NK-92 treated with Interleukin-12 subunit alpha and Interleukin-12 subunit beta, amount 100 ng/mL, for 24 hours (cell line): ENCODE measurements around the gene COPA.
A peak's percentile ranks its signal among the peaks of the same experiment; 100 is the strongest.

ENCODE experiments used
- DNase-seq: peaks from one replicate; lab custom pipeline; 2025; lab: John Stamatoyannopoulos, UW

COPA gene

DNA sequence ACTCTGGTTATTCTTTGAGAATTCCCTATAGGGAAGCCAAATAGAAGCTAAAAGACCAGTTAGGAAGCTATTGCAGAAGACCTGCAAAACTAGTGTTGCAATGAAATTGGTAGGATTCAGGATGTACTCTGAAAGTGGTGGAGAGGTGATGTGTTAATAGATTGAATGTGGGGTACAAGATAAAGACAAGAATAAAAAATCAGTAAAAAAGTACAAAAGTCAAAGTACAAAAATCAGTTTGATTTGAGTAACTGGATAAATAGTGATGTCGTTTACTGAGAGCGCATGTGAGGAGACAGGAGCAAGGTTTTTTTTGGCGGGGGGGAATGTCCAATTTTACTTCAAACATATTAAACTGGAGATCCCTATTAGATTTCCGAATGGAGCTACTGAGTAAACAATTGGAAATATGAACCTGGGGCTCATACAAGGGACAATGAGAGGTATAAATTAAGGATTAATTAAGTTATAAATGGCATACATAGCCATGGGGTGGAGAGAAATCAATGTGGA is 78.2 kb downstream of the COPA start:
- DNase-seq: no peak

DNA sequence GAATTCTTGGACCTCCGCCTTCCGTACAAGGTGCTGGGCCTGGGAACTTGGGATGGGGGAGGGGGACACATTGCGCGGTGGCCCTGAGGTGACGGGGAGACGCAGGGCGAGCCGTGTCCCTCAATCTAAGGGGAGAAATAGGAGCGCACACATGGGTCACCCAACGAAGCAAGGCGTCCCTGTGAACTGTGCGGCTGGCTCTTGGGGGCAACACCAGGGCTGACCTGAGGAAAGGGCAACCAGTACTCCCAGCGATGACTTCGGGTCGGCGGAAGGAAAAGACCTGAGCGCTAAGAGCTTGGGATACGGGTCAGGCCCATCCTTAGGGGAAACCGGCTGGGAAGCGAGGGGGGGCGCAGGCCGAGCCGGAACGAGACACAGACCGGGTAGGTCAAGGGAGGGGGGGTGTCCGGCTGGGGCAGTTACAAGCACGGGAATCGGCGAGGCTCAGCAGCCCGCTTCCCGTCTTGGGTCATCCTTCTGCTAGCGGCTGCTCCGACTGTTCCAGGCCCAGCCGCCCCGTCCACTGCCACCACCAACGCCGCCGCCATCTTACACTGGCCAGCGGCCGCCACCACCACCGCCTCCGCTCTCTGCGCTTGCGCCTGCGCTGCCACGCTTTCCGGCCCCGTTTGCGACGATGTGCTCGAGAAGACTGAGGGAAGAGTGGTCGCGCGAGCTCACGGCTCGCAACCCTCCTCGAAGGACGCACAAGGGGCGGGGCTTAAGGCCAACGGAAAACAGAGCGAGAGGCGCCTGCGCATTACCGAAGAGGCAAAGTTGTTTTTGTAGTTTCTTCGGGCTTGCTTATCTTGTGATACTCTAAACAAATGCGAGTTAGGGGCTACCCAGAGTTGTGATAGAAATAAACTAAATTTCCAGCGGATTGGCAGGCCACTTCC is 80.9 kb downstream of the COPA start, which contains the start of gene DCAF8:
Gene DCAF8 (minus strand): TSS at position 657 of the 902 bp plus-strand sequence. CDS start 18,541 bp downstream, outside the sequence.
- peak; percentile 96 for DNase-seq

DNA sequence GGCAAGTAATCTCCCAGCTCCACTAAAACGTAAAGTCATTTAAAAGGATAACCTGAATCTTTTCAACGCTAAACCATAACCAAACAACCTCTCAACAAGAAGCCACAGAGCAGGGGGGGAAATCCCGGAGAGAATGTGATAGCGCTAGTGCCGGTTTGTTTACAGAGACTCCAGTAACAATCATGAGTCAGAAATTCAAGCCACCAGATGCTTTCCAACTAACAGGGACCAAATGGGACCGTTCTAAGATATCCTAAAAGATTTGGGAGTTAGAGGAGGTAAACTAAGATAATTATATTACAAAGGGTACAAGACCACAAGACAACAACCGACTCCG is 81.5 kb downstream of the COPA start:
- DNase-seq: peak; percentile 42

DNA sequence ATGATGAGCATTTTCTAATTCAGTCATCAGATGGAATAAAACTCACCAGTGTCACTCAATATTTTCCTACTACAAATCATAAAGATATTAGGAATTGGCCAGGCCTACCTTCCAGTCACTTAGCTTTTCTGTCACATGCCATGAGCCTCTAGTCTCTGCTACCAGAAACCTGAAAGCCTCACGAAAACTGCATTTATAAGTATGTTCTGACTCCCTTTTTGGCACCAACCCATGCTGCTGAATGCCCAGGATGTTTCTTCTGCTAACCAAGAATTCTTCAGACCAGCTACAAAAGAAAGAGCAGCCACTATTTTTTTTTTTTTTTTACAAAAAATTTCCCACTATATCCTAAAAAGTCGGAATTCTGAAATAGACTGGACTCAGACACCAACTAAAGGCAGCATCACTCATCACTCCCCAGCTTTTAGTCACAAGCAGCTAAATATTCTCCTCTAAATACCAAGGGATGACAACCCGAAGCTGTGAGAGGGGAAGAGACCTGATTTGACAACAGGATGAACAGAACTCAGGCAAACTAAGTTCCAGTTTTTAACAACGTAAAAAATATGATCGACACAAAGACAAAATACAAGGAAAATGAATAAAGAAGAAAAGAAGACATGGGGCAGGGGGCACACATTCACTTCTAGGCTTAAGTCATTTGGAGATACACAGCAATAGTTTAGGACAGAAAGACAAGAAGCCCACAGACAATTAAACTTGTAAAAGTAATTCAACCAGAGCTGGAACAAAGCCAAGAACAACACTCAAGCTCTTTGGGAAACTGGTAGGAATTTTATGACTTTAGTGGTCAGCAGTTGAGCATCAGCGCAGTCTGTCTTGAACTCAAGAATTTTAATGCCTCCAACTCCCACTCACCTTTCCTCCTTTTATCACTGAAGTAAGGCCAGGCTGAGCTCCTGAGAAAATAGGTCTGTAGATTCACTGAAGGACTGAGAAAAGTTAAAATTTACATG is 82.4 kb downstream of the COPA start:
- no peak for DNase-seq

DNA sequence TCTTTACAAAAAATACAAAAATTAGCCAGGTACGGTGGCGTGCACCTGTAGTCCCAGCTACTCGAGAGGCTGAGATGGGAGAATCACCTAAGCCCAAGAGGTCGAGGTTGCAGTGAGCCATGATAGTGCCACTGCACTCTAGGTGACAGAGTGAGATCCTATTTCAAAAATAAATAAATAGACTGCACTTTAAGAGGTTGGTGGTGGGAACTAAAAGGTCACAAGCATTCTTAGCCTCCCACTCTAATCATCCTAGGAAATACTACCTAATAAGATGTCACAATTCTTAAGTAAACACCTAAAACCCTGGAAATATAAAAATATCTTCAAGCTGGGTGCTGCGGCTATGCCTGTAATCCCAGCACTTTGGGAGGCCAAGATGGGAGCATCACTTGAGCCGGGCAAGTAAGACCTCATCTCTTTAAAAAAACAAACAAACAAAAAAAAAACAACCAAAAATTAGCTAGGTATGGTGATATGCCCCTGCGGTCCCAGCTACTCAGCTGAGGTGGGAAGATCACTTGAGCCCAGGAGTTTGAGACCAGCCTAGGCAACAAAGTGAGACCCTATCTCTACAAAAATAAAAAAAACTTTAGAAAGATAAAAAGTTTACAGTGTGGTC is 84.8 kb downstream of the COPA start:
- no peak for DNase-seq

DNA sequence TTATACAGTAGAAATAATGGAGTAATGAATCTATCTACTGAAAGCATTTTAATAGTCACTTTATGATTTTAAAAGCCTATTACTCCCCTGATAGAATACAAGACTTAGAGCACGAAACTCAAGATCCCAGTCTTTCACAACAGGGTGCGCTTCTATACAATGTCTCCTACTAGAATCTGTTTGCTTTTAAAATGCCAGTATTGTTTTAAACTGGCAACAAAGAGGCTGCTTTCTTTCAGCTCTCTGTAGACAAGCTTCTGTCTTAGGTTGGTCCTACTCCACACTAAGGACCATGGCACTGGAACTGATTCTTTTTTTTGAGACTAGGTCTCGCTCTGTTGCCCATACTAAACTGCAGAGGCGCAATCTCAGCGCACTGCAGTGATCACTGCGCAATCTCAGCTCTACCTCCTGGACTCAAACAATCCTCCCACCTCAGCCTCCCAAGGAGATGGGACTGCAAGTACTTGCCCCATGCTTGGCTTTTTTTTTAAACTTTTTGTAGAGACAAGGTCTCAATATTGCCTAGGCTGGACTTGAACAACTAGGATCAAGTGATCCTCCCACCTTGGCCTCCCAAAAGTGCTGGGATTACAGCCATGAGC is 85.5 kb downstream of the COPA start:
- DNase-seq: no peak

DNA sequence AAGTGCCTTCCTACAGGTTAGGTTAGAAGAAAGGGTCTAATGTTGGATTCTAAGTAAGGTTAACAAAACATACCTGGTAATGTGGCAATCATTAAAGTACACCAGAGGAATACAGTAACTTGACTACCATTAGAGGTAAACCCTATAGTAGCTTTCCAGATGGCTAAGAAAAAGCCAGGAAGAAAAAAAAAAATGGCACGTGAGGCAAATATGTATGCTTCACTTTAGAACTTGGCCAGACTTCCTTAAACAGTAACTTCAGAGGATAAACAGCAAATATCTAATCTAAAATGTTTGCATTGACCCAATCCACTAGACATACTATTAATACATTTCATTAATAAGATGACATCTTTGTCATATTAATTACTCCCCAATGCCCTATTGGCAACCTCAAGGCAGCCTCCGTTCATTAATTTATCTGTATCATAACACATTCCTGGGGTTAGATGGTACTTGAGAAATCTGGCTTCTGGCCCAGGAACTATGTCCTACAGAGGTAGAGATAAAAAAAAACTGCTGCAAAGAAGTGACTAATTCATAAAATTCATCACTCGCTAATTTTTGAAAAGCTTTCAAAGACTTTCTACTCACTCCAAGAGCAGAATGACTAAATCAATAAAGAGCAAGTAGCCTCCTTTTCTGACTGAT is 86.5 kb downstream of the COPA start:
- DNase-seq: no peak

DNA sequence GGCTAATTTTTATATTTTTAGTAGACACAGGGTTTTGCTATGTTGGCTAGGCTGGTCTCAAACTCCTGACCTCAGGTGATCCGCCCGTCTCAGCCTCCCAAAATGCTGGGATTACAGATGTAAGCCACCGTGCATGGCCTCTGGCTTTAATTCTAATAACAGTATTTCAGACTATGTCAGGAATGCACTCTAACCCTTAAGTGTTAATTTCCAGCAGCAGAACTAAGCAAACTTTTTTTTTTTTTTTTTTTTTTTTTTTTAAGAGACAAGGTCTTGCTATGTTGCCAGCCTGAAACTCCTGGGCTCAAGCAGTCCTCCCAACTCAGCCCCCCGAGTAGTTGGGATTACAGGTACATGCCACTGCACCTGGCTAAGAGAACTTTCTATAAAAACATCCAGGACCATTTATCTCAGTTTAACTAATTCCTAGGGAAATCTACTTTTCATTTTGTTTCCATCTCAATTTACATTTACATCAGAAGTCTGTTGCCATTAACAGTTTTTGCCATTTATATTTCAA is 87.2 kb downstream of the COPA start:
- no peak for DNase-seq

DNA sequence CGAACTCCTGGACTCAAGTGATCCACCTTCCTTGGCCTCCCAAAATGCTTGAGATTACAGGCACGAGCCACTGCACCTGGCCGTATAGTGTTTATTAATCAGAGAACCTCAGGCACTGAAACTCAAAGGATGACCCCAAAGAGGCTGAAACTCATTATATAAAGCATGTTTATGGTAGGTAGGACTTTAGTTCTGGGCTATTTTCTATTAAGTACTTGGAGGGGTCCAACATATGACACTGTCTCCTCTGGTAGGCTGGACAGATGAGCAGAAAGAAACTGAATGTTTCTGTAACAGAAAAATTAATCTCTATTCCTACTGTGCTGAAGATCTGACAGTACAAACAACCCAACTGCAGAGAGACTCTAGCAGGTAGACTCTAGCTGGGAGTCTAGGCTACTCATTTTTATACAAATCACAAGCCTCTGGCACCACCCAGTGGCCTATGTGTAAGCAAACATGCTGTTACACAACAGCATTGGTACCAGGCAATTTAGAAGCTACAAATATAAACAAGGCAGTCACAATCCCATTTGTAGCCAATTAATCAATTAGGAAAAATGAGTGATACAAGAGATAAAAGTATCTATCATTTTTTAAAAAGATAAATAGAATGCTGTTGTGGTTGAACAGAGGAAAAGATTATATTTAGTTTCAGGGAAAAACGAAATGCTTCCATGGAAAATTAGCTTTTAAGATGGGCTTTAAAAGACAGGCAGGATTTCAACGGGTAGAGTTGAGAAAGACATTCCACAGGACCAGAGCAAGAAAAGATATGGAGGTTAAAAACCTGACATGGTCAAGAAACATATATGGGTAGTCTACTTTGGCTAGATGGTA is 91.1 kb downstream of the COPA start:
- peak; percentile 10 for DNase-seq

DNA sequence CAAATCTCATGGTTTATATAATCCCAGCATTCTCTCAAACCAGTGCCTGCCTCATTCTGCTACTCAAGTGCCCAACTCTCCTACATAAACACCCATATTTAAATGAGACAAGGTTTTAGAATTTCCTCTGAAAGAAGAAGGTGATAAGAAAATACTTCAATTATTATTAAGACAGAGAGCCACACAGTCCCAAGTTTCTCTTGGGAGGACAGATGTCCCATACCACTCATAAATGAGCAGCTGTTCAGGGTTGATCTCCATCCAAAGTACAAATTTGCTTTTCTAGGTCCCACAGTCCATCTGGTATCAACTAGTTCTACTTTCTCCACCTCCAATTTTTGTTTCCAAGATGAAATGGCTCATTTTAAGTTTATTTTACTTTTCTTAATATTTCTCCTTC is 92.0 kb downstream of the COPA start:
- DNase-seq: no peak

DNA sequence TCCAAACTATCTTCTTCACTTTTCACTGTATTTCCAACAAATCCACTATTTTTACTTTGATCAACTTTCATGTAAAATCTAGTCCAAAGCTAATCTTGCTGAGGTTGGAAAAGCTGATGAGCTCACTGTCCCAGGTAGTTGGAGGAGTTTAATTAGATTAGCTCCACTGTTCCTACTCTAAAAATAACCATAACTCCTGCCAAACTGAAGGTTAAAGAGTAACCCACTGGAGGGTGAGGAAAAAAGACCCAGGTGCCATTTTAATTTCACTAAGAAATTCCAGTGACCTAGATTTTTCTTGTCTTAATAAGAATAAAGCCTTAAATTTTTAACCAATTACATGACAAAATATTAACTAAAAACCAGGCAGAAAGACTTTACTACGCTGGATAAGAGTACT is 96.0 kb downstream of the COPA start:
- no peak for DNase-seq

DNA sequence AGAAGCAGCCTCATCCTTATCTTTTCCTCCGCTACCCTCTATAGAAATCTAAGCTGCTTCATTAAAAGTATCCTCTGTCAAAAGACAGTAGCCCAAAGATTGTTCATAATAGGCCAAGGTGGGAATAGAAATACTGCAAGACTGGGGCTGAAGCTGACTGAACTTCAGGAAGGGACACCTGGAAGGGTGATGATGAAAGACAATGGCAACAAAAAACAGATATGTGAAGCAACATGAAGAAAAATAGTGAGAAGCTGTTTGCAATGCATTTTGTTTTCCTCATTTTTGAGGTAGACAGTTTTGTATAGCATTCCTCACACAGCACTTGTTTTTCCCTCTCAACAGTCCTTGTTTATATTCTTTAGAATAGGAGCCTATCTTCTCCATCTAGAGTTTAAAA is 97.6 kb downstream of the COPA start:
- no peak for DNase-seq

DNA sequence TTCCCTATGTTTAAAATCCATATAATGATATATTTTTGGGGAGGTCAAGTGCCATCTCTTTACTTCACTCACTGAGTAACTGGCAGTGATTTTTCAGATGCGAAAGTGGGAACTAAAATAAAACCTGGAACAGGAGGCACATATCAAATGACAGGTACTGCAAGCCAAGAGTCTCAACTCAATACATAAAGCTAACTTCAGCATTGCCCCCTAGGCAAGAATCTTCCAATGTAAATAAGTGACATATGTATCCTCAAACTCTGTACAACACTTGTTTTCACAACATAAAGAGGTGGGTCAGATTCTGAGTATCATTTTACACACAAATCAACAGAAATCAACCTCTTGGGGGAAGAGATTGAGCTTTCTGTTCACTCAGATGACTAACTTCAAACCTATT is 98.8 kb downstream of the COPA start:
- DNase-seq: no peak

DNA sequence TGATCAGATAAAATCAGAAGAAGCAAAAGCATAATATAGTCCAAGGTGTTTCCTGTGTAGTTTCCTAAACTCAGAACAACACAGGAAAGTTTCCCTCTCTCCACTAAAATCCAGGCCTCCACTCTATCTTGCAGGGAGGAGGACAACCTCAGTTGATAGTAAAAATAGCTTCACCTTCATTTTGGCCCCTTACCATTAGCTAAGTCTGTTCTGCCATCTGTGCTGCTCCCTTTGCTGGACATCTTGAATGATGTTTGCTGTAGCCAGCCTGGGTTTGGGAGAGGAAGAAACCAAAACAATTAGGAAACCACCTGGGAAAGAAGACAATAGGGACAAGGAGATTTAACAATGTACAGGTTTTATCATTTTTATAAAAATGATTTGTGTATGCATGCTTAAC is 99.3 kb downstream of the COPA start:
- DNase-seq: no peak

DNA sequence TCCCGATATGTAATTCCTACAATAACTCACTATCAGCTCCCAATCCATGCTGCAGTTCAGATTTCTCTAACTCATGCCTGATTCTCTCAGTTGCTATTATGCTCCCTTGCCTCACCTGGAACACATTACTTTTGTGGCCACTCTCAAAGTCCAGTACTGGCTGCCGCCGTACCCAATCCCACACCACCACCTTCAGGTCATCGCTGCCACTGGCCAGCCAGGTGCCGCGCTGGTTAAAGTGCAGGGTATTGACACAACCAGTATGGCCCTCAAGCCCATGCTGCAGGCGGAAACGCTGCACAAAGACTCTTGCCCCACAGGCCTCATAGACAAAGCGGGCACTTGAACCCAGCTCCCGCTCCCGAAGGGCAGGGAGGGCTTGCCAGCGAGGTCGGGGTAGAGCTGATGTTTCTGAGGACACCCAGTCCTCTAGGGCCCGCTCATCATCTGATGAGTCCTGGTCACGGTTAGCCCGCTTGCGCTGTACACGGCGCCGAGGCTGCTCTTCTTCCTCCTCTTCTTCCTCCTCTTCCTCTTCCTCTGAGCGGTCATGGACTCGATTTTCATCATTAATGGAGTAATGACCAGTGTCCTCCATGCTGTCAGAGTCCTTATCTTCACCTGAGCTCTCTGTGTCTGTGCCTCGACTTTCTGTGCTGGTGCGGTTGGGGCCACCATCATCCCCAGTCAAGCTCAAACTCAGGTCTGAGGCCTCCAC is 103.3 kb downstream of the COPA start:
- DNase-seq: no peak
